NB4 (cell line): ENCODE results near the gene NELL2.

Source experiments
- DNase-seq: peaks from one replicate; pipeline ENCODE4 v3.0.0; 2010; ENCODE audit warnings: low read depth
- H3K4me3 ChIP-seq: one replicate; pipeline ENCODE4 v1.5.1; 2011; ENCODE audit warnings: mild to moderate bottlenecking, low read depth, low read length, moderate library complexity
- MYC ChIP-seq: IDR thresholded peaks from 2 replicates; pipeline ENCODE4 v1.6.1; 2011; ENCODE audit warnings: low read depth, low read length
- POLR2A ChIP-seq: IDR thresholded peaks from 2 replicates; pipeline ENCODE4 v1.6.1; 2011; ENCODE audit warnings: mild to moderate bottlenecking; ENCODE audit not compliant: insufficient read length; ENCODE audit errors: extremely low read depth
- TF ChIP-seq, protein P1 (sequence below): IDR thresholded peaks from 2 replicates; pipeline ENCODE4 v1.6.1; 2011; ENCODE audit warnings: low read depth, low read length
- TF ChIP-seq, protein P2 (sequence below): IDR thresholded peaks from one replicate; pipeline ENCODE4 v1.5.1; 2012; ENCODE audit warnings: low read depth, low read length

Gene NELL2

DNA sequence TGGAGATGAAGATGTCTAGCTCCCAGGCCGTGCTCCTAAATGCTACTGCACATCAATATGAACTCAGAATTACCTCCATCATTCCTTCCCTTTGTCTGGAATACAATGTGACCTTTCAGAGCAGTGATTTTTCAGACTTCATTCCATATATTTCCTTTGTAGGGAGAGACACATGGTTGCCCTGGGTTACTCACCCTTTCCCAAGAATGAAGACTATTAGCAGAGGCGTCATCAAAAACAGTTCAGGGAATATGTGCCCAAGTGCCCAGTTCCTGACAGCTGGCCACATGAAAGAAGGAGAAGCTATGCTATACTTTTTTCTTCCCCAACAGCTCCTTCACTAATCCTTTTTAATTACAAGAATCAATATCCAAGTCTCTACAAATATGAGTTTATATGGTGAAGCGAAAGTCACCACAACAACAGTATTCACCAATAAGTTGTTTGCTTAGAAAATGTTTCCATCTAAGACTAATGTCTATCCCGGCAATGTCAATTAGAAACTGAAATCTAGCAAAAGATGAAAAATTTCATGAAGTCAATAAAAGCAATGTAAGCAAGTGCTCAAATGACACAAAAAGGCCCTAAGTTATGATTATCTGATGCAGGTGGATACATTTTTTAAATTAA is 17.8 kb downstream of the NELL2 start:
- no peak overlapping the region for H3K4me3 ChIP-seq
- no peak for DNase-seq
- TF ChIP-seq, protein P1, sequence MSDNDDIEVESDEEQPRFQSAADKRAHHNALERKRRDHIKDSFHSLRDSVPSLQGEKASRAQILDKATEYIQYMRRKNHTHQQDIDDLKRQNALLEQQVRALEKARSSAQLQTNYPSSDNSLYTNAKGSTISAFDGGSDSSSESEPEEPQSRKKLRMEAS: no peak
- TF ChIP-seq POLR2A (no peak), MYC (no peak)
- TF ChIP-seq, protein P2, sequence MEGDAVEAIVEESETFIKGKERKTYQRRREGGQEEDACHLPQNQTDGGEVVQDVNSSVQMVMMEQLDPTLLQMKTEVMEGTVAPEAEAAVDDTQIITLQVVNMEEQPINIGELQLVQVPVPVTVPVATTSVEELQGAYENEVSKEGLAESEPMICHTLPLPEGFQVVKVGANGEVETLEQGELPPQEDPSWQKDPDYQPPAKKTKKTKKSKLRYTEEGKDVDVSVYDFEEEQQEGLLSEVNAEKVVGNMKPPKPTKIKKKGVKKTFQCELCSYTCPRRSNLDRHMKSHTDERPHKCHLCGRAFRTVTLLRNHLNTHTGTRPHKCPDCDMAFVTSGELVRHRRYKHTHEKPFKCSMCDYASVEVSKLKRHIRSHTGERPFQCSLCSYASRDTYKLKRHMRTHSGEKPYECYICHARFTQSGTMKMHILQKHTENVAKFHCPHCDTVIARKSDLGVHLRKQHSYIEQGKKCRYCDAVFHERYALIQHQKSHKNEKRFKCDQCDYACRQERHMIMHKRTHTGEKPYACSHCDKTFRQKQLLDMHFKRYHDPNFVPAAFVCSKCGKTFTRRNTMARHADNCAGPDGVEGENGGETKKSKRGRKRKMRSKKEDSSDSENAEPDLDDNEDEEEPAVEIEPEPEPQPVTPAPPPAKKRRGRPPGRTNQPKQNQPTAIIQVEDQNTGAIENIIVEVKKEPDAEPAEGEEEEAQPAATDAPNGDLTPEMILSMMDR: no peak

- no peak for DNase-seq
- no peak overlapping the region for H3K4me3 ChIP-seq
- TF ChIP-seq POLR2A: no peak
- no peak for TF ChIP-seq MYC
- TF ChIP-seq, protein P1: no peak
- TF ChIP-seq, protein P2: no peak
Measured at GRCh38 chr12:44852483-44852882, 23.6 kb downstream of the NELL2 start.

DNA sequence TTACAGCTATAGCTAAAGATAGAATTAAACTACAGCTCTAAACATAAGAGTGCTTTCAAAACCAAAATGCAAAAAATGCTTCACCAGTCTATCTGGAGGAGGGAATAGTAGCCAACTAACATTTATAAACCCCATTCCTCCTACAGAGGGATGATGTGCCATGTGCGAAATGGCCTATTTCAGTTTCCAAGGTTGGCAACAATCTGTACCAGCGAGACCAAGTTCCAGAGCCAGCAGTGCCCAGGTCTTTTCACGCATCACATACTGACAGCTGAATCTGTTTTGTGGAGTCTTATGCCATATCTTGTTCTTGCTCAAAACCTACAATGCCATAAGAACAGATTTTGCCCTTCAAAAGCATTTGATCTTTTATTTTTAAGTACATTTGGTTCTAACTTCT is 24.5 kb downstream of the NELL2 start:
- no peak overlapping the region for H3K4me3 ChIP-seq
- no peak for DNase-seq
- no peak for TF ChIP-seq POLR2A
- TF ChIP-seq, protein P2: no peak
- TF ChIP-seq, protein P1: no peak
- no peak for TF ChIP-seq MYC

DNA sequence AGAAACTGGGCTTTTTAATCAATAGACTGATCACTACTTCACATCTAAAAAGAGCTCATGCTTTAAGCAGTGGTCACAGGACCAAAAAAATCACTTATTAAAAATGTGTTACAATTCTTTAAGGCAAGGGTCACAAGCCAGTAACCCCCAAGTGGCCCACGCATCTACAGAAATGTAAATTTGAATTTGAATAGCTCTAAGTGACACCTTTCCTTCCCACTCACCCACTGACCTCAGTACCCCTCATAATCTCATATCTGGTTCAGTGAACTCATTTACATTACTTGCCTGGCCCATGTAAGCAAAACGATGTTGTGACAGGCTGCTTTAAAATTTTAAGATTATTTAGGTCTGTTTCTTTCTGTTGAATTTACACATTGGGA is 27.4 kb downstream of the NELL2 start:
- no peak for TF ChIP-seq POLR2A
- TF ChIP-seq, protein P1: no peak
- TF ChIP-seq, protein P2: no peak
- TF ChIP-seq MYC: no peak
- DNase-seq: no peak
- H3K4me3 ChIP-seq: no peak overlapping the region

- DNase-seq: no peak
- TF ChIP-seq, protein P2: no peak
- TF ChIP-seq MYC: no peak
- TF ChIP-seq, protein P1: no peak
- no peak for TF ChIP-seq POLR2A
- no peak overlapping the region for H3K4me3 ChIP-seq
Measured at GRCh38 chr12:44847888-44848702, 28.0 kb downstream of the NELL2 start.
